ENCODE data around the gene FLII. TPM values are rescaled to one million over a fixed set of nuclear protein-coding genes. Genes with fewer than 3 reads are reported as not detected.

The FLII gene
- 226 and 239 TPM in 2 replicates for total RNA-seq

GRCh38 chr17:18258356-18259038 lies at the start of gene FLII:
TSS of gene FLII (minus strand) at chr17:18258738. CDS start at chr17:18258690, 48 bp downstream.

GRCh38 chr17:18260332-18261145 lies 2.0 kb upstream of the FLII start, which contains the start of gene MIEF2:
TSS of gene MIEF2 (plus strand) at chr17:18260662. CDS start at chr17:18262721, 2,059 bp downstream.

GRCh38 chr17:18225121-18225641 lies 33.4 kb downstream of the FLII start, which contains the start of gene LLGL1:
TSS of gene LLGL1 (plus strand) at chr17:18225635. CDS start at chr17:18225683, 48 bp downstream.

Other genes with a start within 250 kb of the FLII start
- gene ATPAF2, start 219.6 kb downstream of the FLII start, total RNA-seq, result 14.8 and 18.4 TPM in 2 replicates
- gene GID4, start 219.3 kb downstream of the FLII start, total RNA-seq, result 14.2 and 18.0 TPM in 2 replicates
- 30.4 and 37.0 TPM in 2 replicates for gene DRG2, start 170.8 kb downstream of the FLII start, total RNA-seq
- 0.86 and 1.4 TPM in 2 replicates for gene MYO15A, start 150.0 kb downstream of the FLII start, total RNA-seq
- gene ALKBH5, start 74.9 kb downstream of the FLII start, total RNA-seq, result 147 and 150 TPM in 2 replicates
- gene LLGL1, start 33.1 kb downstream of the FLII start, total RNA-seq, result 39.0 and 39.9 TPM in 2 replicates
- 16.7 and 19.1 TPM in 2 replicates for gene MIEF2, start 1.9 kb upstream of the FLII start, total RNA-seq
- gene TOP3A, start 56.3 kb upstream of the FLII start, total RNA-seq, result 37.7 and 47.0 TPM in 2 replicates
- 22.1 and 22.5 TPM in 2 replicates for gene SMCR8, start 56.6 kb upstream of the FLII start, total RNA-seq
- gene SHMT1, start 104.8 kb upstream of the FLII start, total RNA-seq, result 12.2 and 16.1 TPM in 2 replicates
- gene EVPLL, start 119.0 kb upstream of the FLII start, total RNA-seq, result not detected in 2 replicates
- gene LGALS9C, start 218.1 kb upstream of the FLII start, total RNA-seq, result not detected in 2 replicates